ENCODE results near the gene PRRG3.

Gene PRRG3

DNA sequence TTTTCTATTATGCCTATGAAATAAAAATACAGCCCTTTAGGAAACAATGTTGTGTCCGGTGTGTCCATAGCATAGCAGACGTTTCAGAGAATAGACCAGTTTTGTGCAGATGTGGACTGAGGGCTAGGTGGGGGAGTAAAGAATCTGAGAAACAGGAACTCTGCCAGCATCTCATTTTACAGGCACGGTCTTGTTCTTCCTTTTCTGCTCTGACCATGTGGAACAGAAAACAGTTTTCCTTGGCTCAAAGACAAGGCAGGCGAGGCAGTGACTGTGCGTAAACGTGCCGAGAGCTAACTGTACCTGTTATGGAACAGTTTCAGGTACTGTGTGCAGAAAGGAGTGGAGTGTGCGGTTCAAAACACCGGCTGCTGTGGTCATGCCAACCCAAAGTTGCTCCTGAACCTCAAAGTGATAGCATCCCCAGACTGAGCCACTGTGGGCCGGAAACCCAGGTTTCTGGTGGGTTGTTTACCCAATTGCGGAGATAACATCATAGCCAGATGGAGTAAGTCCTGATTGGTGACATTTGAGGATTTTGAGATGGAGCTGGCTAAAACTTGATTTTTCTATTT is 59.5 kb downstream of the PRRG3 start:
- TF ChIP-seq, protein P1, sequence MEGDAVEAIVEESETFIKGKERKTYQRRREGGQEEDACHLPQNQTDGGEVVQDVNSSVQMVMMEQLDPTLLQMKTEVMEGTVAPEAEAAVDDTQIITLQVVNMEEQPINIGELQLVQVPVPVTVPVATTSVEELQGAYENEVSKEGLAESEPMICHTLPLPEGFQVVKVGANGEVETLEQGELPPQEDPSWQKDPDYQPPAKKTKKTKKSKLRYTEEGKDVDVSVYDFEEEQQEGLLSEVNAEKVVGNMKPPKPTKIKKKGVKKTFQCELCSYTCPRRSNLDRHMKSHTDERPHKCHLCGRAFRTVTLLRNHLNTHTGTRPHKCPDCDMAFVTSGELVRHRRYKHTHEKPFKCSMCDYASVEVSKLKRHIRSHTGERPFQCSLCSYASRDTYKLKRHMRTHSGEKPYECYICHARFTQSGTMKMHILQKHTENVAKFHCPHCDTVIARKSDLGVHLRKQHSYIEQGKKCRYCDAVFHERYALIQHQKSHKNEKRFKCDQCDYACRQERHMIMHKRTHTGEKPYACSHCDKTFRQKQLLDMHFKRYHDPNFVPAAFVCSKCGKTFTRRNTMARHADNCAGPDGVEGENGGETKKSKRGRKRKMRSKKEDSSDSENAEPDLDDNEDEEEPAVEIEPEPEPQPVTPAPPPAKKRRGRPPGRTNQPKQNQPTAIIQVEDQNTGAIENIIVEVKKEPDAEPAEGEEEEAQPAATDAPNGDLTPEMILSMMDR (IDR thresholded peaks at IDR 0.05; ENCODE audit: extremely low read depth, missing control alignments), result no peak
- DNase-seq (ENCODE audit: low spot score), result no peak
